Epithelial cell of esophagus (primary cell): ENCODE results near the gene LGALS3BP.
A peak's percentile ranks its signal among the peaks of the same experiment; 100 is the strongest.

Experiments
- DNase-seq: peaks from one replicate; pipeline ENCODE4 v3.0.0; 2010; ENCODE audit warnings: low read depth
- H3K4me3 ChIP-seq: 2 replicates; pipeline ENCODE4 v1.5.1; 2011; ENCODE audit warnings: mild to moderate bottlenecking, low read length, control low read depth
- TF ChIP-seq, protein P1 (sequence below): IDR thresholded peaks from 2 replicates; pipeline ENCODE4 v1.5.1; 2011; ENCODE audit warnings: low read depth, mild to moderate bottlenecking, low read length, control low read depth, inconsistent platforms; ENCODE audit not compliant: insufficient read depth; ENCODE audit errors: missing control alignments

The LGALS3BP gene, protein sequence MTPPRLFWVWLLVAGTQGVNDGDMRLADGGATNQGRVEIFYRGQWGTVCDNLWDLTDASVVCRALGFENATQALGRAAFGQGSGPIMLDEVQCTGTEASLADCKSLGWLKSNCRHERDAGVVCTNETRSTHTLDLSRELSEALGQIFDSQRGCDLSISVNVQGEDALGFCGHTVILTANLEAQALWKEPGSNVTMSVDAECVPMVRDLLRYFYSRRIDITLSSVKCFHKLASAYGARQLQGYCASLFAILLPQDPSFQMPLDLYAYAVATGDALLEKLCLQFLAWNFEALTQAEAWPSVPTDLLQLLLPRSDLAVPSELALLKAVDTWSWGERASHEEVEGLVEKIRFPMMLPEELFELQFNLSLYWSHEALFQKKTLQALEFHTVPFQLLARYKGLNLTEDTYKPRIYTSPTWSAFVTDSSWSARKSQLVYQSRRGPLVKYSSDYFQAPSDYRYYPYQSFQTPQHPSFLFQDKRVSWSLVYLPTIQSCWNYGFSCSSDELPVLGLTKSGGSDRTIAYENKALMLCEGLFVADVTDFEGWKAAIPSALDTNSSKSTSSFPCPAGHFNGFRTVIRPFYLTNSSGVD

DNA sequence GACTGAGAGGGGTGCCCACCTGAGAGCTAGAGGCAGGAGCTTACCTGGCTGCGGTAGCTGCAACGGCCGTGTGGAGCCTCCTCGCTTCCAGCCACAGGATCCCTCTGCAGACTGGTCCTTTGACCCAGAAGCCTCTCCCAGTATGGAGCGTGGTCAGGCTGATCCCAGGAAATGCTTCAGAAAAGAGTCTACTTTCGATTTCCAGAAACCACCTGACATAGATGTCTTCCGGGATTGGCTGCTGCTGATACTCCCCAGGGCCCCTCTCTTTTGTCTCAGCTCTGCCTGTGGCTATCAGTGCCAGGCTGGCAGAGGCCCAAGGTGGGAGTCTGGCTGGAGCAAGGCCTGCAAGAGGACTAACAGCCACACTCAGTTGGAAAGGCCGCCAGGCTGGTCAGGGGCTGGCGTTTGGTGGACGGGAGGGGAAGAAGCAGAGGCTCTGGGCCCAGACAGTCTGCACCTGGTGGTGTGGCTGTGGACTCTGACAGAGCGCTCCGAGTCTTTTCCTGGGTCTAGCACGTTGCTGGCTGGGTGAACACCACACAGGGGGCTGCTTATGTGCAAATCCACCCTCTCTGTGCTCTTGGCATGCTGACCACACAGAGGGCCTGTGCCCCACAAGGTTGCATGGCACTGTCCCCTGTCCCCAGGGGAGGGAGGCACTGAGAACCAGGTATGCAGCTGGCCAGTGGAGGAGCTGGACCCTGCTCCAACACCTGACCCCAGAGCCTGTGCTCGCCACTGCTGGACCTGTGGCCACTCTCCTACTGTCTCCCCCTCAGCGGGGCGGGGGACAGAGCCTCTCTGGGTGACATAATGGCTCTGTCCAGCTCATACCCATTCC is at the start of gene LGALS3BP:
Gene LGALS3BP, minus strand, starts transcription at position 144 of the 844 bp plus-strand sequence. CDS start 2,732 bp downstream, outside the sequence.
- H3K4me3 ChIP-seq = peak within 1 kb of the TSS; percentile 50
- DNase-seq = peak; percentile 65
- TF ChIP-seq, protein P1, sequence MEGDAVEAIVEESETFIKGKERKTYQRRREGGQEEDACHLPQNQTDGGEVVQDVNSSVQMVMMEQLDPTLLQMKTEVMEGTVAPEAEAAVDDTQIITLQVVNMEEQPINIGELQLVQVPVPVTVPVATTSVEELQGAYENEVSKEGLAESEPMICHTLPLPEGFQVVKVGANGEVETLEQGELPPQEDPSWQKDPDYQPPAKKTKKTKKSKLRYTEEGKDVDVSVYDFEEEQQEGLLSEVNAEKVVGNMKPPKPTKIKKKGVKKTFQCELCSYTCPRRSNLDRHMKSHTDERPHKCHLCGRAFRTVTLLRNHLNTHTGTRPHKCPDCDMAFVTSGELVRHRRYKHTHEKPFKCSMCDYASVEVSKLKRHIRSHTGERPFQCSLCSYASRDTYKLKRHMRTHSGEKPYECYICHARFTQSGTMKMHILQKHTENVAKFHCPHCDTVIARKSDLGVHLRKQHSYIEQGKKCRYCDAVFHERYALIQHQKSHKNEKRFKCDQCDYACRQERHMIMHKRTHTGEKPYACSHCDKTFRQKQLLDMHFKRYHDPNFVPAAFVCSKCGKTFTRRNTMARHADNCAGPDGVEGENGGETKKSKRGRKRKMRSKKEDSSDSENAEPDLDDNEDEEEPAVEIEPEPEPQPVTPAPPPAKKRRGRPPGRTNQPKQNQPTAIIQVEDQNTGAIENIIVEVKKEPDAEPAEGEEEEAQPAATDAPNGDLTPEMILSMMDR = no peak

DNA sequence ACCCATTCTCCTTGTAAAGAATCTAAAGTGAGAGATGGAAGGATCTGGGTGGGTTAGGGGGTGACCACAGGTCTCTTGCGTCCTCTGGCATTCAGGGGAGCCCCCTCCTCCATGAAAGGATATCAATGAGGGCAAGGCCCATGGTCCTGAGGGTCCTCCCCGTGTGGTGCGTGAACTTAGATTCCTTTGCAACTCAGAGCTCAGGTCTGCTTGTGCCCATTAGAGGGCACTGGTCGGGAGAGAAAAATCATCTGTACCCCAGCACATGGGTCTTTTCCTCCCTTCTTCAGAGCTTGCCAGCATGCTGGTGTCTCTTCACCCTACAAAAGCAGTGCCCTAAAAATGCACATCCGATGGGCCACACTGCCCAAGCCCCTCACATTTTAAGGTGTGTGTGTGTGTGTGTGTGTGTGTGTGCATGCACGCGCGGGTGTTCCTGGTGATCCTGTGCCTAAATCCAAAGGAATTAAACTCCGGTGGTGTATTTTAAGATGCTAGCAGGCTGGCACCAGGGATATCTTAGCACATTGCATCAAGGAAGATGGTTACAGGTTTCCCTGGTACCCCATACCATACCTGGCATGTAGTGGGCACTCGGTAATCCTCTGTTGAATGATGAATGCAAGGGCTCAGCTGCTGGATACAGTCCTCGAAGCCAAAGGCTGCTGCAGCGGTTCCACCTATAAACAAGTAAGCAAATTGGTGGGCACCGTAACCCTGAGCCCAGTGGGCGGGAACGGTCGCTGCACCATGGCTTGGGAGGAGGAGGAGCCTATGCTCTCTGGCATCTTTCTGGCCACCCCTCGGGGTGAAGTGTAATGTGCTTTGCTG is 49.0 kb upstream of the LGALS3BP start:
- TF ChIP-seq, protein P1 = peak; percentile 33
- no peak overlapping the region for H3K4me3 ChIP-seq
- DNase-seq = no peak

DNA sequence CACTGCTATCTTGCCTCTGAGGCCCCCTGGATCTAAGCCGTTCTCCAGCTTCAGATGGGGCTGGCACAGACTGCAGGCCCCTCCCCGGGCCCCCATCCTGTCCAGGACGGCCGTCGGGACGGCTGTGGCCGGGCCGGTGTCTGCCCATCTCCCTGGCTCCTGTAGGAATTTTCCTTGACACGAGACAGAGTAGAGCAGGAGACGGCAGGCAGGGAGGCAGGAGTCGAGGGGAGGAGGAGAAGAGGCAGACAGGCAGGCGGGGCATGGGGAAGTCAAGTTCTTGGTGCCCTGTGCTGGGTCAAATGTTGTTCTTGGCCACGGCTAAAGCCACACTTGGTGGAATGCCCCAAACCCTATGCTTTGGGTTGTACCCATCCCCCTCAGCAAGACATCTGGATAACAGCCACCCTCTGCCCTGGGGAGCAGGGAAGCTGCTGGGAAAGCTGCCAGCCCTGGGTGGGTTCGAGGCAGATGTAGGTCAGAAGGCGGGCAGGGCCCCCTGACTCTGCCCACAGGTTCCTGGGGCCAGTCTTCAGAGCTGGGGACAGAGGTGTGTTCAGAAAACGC is 48.3 kb upstream of the LGALS3BP start:
- TF ChIP-seq, protein P1 = no peak
- no peak overlapping the region for H3K4me3 ChIP-seq
- DNase-seq = no peak

DNA sequence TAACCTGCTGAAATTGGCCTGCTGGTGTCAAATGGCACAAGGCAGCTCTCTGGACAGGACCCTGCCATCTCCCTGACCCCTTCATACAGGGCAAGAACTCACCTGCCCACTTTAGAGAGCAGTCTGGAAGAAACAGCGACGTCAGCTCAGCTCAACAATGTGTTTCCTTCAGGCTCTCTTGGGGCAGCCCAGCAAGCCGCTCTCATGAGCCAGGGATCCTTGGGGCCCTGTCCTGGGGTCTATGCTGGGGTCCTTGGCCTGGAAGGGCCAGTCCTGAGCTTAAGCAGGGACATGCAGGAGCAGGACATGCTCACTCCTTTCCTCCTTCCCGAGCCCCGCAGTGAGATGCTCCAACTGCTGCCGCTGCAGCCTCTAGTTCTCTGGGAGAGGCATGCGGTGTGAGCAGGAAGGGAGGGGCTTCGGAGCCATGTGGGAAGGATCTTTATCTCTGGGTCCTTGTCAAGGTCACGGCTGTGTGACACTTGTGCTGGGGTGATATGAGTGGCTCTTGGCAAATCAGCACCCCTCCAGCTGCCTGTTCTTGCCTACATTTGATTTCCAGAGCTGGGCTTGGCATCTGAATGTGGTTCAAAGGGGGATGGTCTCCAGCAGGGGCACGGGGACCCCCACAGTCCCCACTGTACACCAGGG is 47.7 kb upstream of the LGALS3BP start:
- no peak overlapping the region for H3K4me3 ChIP-seq
- DNase-seq = no peak
- TF ChIP-seq, protein P1 = no peak

DNA sequence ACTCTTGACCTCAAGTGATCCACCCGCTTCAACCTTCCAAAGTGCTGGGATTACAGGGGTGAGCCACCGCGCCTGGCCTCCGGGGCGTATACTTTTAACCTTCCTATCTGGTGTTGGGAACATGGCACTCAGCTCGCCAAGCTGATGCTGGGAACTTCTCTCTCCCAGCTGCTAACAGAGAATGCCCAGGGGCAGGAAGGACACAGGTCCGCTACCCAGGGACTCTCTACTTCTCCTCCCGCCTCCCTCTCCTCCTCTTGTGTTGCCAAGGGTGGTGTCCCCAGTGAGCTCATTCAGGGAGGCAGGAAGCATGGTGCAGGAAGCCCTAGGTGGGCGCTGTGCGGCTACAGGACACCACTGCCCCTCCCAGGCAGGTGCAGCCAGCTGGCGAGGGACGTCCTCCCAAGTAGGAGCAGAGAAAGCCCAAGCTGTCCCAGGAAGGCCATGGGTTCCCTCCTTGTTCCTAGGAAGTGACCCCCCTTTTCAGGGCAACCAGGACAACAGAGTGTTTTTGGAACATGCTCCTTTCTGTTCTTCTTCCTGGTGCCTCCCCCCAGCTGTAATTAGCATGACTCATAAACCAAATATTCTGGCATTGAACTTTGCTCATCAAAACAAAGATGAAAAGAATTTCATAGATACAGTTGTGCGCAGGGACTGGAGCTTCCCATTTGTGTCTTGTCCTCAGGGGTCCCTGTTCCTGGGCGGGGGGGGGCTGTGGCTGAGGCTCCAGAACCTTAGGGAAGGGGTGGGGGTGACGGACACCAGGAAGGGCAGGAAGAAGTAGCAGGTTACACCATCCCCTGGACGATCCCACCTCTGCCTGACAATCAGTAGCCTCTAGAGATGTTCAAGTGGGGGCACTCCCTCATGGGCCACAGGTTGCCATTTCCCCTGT is 46.9 kb upstream of the LGALS3BP start:
- TF ChIP-seq, protein P1 = no peak
- H3K4me3 ChIP-seq = no peak overlapping the region
- peak; percentile 60 for DNase-seq
